ENCODE measurements around the gene ADO.

The ADO gene

DNA sequence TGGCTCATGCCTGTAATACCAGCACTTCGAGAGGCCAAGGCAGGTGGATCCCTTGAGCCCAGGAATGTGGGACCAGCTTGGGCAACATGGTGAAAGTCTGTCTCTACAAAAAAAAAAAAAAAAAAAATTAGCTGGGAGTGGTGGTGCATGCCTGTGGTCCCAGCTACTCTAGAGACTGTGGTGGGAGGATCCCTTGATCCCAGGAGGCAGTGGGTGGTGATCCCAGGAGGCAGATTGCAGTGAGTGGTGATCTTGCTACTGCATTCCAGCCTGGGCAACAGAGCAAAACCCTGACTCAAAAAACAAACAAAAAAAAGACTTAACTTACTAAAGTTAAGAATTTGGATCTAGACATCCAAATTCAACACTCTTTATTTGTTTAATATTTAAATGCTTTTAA lies 10.2 kb upstream of the ADO start:
- DNase-seq = no peak

- no peak for DNase-seq
Measured at GRCh38 chr10:62795100-62795499, 9.4 kb upstream of the ADO start.

DNA sequence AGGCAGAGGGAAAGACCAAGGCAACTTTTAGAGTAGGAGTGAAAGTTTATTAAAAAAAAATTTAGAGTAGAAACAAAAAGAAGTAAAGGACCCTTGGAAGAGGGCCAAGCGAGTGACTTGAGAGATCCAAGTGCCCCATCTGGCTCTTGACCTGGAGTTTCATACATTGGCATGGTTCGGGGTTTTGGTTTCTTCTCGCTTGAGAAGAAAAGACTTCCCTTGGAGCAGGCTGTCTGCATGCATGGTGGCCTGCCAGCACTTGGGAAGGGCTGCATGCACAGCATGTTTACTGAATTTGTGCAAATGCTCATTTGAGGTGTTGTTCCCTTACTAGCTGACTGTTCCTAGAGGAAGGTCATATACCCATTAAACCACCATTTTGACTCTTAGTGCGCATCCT lies 8.8 kb upstream of the ADO start:
- no peak for DNase-seq

DNA sequence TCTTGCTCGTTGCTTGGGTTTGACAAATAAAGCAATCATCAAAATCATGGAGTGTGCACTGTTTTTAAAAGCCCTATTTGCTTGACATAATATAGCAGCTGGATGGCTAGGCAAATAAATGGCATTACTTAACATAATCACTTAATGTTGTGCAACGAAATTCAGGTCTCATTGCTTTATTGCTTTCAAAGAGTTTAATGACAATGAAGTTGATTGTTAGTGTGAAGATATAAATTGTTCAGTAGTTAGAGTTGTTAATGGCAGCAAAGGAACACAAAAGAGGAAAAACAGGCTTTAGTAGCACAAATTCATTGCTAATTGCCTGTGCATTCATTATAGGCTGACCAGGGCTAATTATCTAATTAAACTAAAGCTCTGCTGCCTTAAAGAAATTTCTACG lies 7.6 kb upstream of the ADO start:
- no peak for DNase-seq

DNA sequence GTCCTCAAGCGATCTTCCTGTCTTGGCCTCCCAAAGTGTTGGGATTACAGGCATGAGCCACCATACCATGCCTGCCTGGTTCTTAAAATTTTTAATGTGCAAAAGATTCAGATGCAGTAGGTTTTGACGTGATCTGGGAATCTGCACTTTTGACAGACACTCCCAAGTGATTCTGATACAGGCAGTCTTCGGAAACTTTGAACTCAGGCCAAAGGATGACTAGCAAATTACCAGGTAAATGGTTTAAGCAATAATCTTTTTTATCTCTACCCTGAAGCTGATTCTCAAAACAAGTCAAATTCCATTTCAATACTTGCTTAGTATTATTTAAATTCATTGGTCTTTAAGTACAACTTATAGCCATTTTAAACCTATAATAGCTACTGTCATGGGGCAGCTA lies 2.6 kb upstream of the ADO start:
- no peak for DNase-seq

DNA sequence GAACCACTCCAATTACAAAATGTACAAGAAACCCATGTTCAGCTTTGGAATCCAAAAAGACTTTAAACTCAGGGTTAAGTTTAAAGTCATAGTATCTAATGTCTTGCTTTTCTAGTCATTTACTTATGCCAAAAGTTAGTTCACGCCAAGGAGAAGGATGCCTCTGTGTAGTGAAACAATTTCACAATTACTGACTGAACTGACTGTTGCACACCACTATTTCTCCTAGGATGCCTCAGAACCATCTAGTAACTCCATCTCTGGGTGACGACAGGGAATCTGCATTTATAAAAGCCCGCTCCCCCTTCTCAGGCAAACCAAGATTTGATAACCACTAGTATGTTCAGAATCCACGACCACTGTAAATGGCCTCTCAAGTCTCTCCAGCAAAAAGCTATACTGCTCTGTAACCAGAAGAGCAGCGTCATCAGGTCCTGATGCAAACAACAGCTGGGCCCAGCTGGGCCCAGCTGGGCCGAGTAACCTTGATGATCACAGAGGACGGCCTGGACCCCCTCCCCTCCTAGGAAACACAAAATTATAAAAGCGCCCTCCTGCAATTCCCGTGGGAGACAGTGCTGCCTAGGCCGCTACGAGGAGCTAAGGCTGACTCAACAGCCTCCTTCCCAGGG lies 680 bp upstream of the ADO start:
- DNase-seq = no peak

DNA sequence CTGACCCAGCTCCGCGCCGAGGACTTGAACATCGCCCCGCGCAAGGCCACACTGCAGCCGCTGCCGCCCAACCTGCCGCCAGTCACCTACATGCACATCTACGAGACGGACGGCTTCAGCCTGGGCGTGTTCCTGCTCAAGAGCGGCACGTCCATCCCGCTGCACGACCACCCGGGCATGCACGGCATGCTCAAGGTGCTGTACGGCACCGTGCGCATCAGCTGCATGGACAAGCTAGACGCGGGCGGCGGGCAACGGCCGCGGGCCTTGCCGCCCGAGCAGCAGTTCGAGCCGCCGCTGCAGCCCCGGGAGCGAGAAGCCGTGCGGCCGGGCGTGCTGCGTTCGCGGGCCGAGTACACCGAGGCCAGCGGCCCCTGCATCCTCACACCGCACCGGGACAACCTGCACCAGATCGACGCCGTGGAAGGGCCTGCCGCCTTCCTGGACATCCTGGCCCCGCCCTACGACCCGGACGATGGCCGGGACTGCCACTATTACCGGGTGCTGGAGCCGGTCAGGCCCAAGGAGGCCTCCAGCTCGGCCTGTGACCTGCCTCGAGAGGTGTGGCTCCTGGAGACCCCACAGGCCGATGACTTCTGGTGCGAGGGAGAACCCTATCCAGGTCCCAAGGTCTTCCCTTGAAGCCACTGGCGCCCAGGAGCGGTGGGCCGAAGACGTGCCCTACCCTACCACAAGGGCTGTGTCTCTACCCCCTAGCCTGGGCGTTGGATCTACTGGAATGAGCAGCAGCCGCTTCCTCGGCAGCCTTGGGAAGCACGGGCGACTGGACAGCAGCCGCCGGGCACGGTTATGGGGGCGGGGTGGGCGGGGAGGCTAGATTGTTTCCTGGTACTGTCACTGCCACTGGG lies 945 bp downstream of the ADO start:
- DNase-seq = peak in 1 of 2 donors; percentile 18

DNA sequence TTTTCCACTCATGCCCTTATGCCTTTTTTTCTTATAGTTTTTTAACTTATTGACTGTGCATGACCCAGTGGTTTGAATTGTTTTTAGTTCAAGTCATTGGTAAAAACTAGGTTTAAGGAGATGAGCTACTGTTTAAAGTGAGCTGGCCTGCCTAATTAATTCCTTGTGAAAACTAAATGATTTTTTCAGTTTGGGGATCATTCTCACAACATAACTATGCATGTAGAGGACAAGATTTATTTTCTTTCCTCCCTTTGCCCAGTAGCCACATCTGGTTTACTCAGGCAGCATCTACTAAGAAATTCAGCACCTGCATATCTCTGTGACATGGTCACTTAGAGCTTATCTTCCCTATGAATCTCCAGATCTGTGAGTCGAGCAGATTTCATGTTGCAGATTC lies 1.7 kb downstream of the ADO start:
- no peak for DNase-seq

DNA sequence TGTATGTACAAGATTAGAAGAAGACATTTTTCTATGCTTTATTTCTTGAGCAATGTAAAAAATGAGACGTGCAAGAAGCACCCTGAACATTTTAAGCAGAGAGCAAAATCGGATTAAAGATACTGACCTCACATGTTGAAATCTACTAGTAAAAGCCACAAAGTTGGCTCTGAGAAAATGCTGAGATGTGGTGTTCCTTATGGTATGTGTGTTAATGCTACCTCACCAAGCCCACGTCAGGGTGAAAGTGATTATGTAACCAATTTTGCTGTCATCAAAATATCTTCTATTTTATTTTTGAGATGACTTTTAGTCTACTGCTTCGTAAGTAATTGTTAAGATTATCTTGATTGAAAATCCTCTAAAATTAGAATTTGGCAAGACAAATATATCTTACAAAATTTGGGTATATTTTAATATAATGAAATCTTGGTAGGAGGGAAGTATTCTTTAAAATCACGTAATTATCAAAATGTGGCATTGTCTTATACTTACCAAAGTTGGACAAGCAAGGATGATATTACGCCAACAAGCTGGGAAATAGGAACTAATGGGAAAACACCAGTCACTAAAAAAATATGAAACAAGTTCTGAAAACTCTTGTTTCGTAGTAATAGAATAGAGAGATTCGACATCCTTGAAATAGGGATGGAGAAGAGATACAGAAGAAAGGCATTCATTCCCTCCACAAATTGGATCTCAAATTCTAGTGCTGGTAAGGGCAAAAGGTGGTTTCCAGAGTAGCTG lies 5.8 kb downstream of the ADO start:
- DNase-seq = peak; percentile 70 to 81

GRCh38 chr10:62811159-62811875 lies 6.8 kb downstream of the ADO start:
- DNase-seq = peak; percentile 74 to 82

GRCh38 chr10:62812672-62813439 lies 8.3 kb downstream of the ADO start:
- no peak for DNase-seq

DNA sequence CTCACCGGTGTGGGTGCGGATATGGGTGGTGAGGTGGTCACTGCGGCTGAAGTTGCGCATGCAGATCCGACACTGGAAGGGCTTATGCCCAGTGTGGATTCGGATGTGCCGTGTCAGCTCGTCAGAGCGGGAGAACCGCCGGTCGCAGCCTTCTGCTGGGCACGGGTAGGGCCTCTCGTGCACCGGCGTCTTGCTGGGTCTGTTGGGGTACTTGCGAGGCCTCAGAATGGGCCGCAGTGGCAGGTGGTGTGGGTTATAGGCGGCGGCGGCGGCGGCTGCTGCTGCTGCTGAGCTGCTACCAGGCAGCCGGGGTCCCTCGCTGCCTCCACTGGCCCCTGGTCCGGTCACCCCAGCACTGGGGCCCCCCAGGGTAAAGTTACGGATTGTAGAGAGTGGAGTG lies 8.9 kb downstream of the ADO start:
- no peak for DNase-seq

- no peak for DNase-seq
Measured at GRCh38 chr10:62813981-62814380, 9.5 kb downstream of the ADO start.

DNA sequence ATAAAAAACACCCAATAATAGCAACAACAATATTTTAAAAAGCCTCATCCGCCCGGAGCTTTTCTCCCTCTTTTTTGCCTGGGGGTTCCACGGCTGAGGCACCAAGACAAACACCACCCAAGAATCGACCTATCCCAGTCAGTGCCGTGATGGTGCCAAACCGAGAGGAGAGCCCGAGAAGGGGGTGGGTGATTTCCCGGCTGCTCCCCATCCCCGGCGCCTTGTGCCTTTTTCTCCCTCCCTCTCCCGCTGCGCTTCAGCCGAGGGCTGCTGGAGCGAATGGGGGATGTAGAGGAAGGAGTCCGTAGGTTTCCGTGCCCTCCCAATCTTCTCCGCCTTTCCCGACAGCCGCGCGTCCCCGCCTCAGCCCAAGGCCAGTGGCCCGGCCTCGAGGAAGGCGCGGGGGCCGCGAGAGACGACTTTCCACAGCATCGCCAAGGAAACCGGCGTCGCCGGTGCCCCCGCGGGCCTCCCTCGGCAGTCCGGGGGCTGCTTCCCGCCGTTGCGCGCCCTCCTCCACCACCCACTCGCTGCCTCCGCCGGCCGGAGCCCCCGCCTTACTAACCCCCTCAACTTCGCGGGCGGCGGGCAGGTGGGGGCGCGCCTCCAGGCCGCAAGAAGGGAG lies 10.3 kb downstream of the ADO start:
- DNase-seq = no peak

GRCh38 chr10:62815381-62816075 lies 11.0 kb downstream of the ADO start:
- DNase-seq = no peak

DNA sequence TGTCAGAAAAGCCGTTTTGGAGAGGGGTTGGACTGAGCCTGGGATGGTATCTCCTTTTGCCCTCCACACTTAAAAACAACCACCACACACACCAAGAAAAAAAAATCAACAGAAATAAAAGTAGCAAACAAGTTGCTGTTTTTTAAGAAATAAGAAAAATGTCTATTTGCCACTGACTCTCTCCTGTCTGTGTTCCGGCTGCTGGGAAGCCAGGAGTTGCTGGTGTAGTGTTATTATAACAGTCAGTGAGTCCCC lies 11.5 kb downstream of the ADO start:
- no peak for DNase-seq

GRCh38 chr10:62816331-62817120 lies 12.0 kb downstream of the ADO start, which contains the start of gene EGR2:
TSS of gene EGR2 (minus strand) at chr10:62816366. CDS start at chr10:62816029, 337 bp downstream.
- peak; percentile 96 to 97 for DNase-seq

GRCh38 chr10:62817121-62817765 lies 12.7 kb downstream of the ADO start:
- DNase-seq = no peak

GRCh38 chr10:62817766-62818425 lies 13.4 kb downstream of the ADO start:
- peak; percentile 71 to 76 for DNase-seq

All from inflammatory macrophage treated with lipopolysaccharide for 1 hour (primary cell).